Mucosa of gallbladder (tissue), 1 donor: ENCODE measurements around the gene PDZD2. TPM values are rescaled to one million over a fixed set of nuclear protein-coding genes. Genes with fewer than 3 reads are reported as not detected.
"Not testable (repeated sequence)": the region's sequence is repeated elsewhere in the genome, so short reads cannot be mapped to it uniquely, and the experiment has no call there.

Experiments
- DNase-seq: peaks from one replicate; pipeline ENCODE4 v3.0.0-alpha.2; 2020; ENCODE audit warnings: low spot score
- total RNA-seq: library from RNA; stranded (reverse); gene quantifications from one replicate; pipeline ENCODE4 v1.2.1, GENCODE V29; 2021
- donor health status: DM: no; HTN: no; CAD: no.

Gene PDZD2
- total RNA-seq = 2.7 TPM

DNA sequence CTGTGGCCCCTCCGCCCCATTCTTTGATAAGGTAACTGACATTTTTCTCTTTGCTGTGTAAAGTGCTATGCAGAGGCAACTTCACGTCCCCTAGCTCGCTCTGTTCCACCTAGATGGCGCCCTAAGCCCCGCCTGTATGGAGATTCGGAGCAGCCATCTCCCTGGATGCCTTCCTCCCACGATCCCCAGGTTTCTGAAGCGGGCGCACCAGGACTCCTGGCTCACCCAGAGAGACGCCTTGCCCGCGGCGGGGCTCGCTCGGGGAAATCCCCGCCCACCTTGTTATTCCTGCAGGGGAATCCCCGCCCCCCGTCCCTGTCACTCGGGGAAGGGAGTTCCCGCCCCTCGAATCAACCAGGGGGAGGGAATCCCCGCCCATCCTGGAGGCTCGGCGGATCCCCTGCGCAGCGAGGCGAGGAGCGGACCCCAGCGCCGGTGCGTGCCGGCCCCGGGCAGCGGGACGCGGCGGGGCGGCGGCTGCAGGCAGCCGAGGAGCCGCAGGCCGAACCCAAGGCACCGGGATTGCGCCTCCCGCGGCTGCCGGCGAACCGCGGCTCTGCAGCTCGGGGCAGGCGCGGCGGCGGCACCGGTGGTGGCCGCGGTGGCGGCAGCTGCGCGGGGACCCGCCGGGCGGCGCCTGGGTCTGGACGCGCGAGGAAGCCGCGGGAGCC lies at the start of gene PDZD2:
TSS of gene PDZD2 (plus strand) at position 384 of the 671 bp plus-strand sequence.
- DNase-seq = peak; percentile 66

DNA sequence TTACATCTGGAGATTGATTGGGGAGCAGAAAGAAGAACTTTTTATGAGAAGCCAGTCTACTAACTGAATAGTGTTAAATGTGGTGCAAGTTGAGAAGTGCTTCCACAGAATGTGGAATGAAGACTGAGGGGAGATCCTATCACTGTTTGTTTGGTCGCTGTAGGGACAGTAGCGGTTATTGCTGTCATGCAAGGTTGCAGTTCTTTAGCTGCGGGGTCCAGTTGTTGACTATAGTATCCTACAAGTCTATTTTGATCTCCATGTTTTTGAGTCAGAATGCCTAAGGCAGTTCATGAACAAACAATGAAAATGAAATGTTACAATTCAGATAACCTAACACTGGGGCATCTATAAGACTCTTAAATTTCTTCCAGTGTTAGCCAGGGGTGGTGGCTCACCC lies 45.3 kb upstream of the PDZD2 start:
- no peak for DNase-seq

- no peak for DNase-seq
These were observed 42.6 kb upstream of the PDZD2 start for GRCh38 chr5:31596354-31596753.

DNA sequence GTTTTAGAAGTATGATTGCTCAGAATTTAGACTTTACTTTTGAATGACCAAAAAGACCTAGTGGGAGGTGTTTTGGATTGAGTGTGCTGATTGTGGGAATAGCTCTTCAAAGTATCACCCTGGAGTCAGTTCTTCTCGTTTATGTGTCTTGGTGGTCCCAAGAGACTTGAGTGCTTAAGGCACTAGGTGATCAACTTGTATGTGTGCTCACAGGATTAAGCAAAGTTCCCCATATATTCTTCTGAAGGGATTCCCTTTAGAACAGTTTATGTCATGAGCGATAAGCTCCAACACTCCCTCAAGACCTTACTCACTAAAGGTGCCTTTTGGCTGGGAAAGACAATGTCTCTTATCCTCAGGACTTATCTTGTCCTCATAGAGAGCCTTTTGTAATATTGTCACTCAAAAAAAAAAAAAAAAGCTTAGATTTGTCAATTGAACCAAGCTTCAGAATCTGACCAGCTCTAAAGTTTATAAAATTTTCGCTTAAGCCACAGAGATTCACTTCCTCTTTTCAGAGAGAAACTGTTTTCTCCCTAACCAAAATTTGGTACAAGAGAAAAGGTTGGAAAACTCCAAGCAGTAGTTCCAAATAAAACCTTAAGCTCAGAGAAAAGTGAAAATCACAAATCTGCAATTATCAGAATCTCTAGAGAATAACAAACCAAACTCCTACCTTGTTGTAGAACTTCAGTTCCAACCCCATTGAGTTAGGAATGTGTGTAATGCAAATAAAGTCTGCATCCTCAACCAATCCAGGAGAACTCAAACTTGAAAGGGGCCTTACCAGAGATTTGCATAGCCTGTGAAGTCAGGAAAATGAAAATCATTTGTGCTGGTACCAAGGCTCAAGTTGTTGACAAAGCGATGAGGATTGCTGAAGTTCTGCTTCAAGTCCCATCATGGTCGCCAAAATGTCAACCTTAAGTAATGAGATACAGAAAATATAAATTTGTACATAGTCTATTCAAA lies 40.0 kb upstream of the PDZD2 start:
- no peak for DNase-seq

DNA sequence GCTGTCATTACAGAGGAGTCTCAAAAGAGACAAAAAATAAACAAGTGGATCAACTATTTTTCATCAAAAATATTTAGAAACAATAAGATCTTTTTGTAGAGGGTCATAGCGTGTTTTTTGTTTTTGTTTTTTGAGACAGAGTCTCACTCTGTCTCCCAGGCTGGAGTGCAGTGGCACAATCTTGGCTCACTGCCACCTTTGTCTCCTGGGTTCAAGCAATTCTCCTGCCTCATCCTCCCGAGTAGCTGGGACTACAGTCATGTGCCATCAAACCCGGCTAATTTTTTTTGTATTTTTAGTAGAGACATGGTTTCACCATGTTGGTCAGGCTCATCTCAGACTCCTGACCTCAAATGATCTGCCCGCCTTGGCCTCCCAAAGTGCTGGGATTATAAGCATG lies 36.6 kb upstream of the PDZD2 start:
- not testable (repeated sequence) for DNase-seq

DNA sequence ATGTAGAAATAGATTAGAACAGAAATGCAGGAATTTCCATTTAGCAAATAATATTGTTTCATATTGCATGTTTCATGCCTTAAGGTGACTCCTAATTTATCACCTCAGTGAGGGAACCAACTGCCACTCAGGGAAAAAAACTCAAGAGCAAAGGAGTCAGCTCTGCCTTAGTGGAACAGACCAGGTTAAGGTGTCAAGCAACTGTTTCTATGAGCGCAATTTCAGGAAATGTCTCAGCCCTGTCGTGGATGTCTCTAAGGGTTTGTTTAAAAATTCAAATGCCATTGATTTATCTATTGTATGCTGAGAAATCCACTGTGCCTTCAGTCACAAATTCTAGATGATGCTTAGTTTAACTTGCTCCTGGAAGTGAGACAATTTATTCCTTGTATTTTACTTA lies 34.7 kb upstream of the PDZD2 start:
- no peak for DNase-seq

- no peak for DNase-seq
These were observed 34.3 kb upstream of the PDZD2 start for GRCh38 chr5:31604644-31605043.

- DNase-seq = no peak
These were observed 33.0 kb upstream of the PDZD2 start for GRCh38 chr5:31605920-31606319.

GRCh38 chr5:31607546-31607945 lies 31.4 kb upstream of the PDZD2 start:
- DNase-seq = no peak

GRCh38 chr5:31611002-31611401 lies 27.9 kb upstream of the PDZD2 start:
- no peak for DNase-seq

DNA sequence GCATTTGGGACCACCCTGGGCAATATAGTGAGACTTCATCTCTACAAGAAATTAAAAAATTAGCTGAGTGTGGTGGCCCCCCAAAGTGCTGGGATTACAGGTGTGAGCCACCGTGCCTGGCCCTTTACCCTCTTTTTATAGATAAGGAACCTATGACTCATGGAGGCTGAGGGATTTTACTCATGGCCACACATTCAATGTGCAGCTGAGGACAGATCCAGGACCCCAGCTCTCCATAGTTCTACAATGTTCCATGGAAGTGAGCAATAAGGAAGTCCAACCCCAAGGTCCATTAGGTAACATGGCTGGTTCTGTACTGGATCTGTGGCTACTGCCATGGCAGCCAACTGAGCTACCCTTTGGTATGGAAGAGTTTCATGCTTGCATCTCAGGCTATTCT lies 25.3 kb upstream of the PDZD2 start:
- DNase-seq = no peak

DNA sequence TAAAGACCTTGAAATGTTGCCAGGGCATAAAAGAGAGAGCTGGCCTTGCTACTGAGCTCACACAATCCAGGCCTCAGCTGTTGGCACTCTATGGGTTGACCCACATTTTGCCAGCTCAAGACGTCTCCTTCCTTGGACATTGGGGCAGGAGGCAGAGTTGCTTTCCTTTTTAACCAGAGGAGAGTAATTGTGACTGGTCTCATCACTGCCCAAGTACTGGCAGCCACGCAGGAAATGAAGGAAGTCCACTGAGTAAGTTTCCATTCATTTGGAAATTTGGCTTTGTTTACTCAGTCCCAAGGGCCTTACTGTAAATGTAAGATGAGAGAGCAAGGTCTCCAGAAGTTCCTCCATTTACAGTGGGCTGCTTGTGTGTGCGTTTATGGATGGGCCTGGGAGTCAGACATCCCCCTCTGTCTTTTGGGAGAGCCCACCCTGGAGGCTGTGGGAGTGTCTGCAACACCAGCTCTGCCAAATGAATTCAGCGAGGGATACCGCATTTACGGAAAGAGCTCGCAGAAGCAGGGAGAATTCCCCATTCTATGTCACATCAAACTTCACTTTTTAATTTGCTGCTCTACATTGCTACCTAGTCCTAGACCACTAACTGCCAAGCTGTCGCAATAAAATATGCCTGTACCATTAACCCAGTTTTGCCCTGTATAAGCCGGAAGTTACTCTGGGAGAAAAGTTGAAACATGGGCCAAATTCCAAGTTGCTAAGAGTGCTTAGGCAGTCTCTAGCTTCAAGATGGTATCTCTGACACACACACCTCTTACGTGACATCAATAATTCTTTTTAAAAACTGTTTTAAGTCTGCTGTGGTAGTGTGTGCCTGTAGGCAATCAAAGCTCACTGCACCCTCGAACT lies 24.5 kb upstream of the PDZD2 start:
- DNase-seq = no peak

DNA sequence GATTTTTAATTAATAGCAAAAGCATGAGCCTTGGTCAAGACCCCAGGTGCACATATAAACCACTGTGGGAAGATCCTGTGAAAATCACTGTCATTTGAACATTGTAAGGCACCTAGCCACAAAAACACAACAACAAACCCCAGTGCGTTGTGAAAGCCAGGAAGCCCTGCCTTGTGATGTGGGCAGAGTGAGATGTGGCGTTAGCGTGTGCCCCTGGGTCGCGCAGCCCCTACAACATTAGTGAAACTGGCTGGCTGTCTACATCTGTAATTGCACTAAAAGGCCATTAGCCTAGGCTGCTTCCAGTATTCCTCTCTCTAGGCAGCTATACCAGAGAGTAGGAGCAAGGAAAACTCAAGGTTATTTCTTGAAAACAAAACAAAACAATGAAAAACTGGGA lies 21.1 kb upstream of the PDZD2 start:
- no peak for DNase-seq

- no peak for DNase-seq
These were observed 18.9 kb upstream of the PDZD2 start for GRCh38 chr5:31620026-31620425.

GRCh38 chr5:31623249-31623648 lies 15.7 kb upstream of the PDZD2 start:
- DNase-seq = no peak

DNA sequence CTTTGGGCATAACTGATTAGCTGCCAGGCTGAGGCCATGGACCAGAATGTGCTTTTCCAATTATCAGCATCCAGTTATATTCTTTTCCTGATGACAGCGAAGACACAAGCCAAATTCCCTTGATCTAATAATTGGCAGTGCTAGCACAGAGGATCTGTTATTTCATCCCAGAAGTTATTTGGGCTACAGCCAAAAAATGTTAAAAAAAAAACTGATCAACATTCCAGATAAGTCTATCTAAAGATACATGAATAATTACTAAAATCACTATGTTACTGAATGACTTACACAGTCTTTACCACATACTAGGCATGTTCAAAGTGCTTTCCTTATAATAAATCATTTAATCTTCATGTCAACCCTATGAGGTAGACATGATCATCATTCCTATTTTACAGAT lies 13.5 kb upstream of the PDZD2 start:
- no peak for DNase-seq

DNA sequence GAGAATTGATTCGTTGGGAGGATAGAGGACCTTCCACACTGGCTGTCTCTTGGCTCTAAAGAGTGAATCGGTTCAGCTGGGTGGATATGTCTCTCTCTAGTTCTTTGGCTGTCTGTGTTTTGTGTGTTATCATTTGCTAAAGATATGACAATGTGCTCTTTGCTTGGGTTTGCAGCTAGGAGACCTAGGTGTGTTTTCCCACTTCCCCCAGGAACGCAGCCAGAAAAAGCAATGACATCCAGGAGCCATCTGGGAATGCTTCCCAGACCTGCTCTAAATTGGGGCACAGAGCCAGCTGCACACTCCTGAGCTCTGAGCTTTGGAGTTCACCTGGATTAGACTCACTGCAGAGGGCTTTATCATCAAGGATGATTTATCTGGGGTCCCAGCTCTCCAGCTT lies 12.8 kb upstream of the PDZD2 start:
- peak; percentile 46 for DNase-seq

- no peak for DNase-seq
These were observed 12.2 kb upstream of the PDZD2 start for GRCh38 chr5:31626604-31627234.

DNA sequence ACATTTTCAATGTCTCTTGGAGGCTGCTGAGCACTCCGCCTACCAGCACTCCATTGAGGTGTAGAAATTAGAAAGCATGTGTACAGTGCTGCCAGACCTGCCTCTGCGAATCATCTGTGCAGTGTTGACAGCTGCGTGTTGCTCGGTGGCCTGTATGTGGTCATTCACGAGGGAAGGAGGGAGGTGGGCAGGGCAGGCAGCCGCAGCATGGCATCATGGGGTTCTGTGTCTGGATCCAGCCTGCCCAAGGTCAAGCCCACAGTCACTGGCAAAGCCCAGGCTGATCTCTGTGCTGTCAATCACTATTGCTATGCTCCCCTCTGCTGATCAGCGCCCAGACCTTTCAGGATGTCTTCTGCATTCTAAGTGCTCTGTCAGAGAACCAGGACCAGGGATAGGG lies 8.0 kb upstream of the PDZD2 start:
- DNase-seq = peak; percentile 12

DNA sequence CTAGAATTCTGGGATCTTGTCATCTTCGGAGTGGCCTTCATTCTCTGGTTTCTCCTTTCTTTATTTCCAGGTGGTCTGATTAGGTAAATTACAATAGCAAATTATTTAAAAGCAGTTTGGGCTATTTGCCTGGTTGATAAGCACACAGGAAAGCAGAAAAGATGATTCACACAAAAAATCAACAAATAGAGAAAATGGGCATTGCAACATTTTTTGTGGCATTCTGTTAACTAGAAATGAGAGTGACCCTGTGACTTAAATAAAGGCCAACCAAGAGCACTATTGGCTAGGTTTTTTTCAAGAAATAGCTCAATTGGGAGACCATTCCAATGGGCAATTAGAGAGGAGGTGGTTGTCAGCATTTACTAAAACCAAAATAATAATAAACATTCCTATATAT lies 6.5 kb upstream of the PDZD2 start:
- no peak for DNase-seq

- no peak for DNase-seq
These were observed 3.5 kb upstream of the PDZD2 start for GRCh38 chr5:31635446-31635845.

- no peak for DNase-seq
These were observed 1.1 kb upstream of the PDZD2 start for GRCh38 chr5:31637851-31638250.
